GM12891 (cell line): ENCODE measurements around the gene NLK.
"Not testable (repeated sequence)": the region's sequence is repeated elsewhere in the genome, so short reads cannot be mapped to it uniquely, and the experiment has no call there.

Experiments
- DNase-seq: peaks from one replicate; pipeline ENCODE4 v3.0.0; 2011; ENCODE audit warnings: low spot score; ENCODE audit not compliant: insufficient read length
- FAIRE-seq: peaks from 2 replicates; lab custom pipeline; 2011; peaks lifted over from hg19 to GRCh38; lab: Jason Lieb, UNC
- PAX5 ChIP-seq: IDR thresholded peaks from 2 replicates; pipeline ENCODE4 v1.6.1; 2011; ENCODE audit warnings: low read length, moderate library complexity, mild to moderate bottlenecking; ENCODE audit not compliant: insufficient read depth, severe bottlenecking
- POLR2A ChIP-seq: IDR thresholded peaks from 2 replicates; pipeline ENCODE4 v1.6.1; 2011; ENCODE audit warnings: low read depth, low read length, control low read depth
- POLR2AphosphoS5 ChIP-seq: IDR thresholded peaks from 2 replicates; pipeline ENCODE4 v1.6.1; 2011; ENCODE audit warnings: low read depth, low read length, control low read depth
- POU2F2 ChIP-seq: IDR thresholded peaks from 2 replicates; pipeline ENCODE4 v1.6.1; 2011; ENCODE audit warnings: low read depth, mild to moderate bottlenecking, control low read depth, low read length, moderate library complexity
- SPI1 ChIP-seq: IDR thresholded peaks from 2 replicates; pipeline ENCODE4 v1.6.1; 2011; ENCODE audit warnings: low read depth, low read length, control low read depth
- TAF1 ChIP-seq: IDR thresholded peaks from 2 replicates; pipeline ENCODE4 v1.6.1; 2011; ENCODE audit warnings: low read depth, low read length, control low read depth

Gene NLK

GRCh38 chr17:28236033-28236653 lies 193.7 kb downstream of the NLK start:
- FAIRE-seq, DNase-seq: not testable (repeated sequence)

GRCh38 chr17:28238547-28239270 lies 196.2 kb downstream of the NLK start:
- not testable (repeated sequence) for FAIRE-seq, DNase-seq

- FAIRE-seq (no peak), DNase-seq (no peak)
- TF ChIP-seq SPI1 (no peak), POLR2AphosphoS5 (no peak), POU2F2 (no peak), TAF1 (no peak), PAX5 (no peak), POLR2A (no peak)
Measured at GRCh38 chr17:28239271-28239624, 196.8 kb downstream of the NLK start.

GRCh38 chr17:28240688-28241340 lies 198.3 kb downstream of the NLK start:
- DNase-seq = no peak
- TF ChIP-seq POU2F2 (no peak), POLR2A (no peak), TAF1 (no peak), PAX5 (no peak), POLR2AphosphoS5 (no peak), SPI1 (no peak)
- FAIRE-seq = no peak

GRCh38 chr17:28242791-28243190 lies 200.3 kb downstream of the NLK start:
- TF ChIP-seq SPI1 (no peak), POLR2A (no peak), PAX5 (no peak), POU2F2 (no peak), POLR2AphosphoS5 (no peak), TAF1 (no peak)
- DNase-seq (no peak), FAIRE-seq (no peak)

GRCh38 chr17:28243268-28243667 lies 200.8 kb downstream of the NLK start:
- FAIRE-seq, DNase-seq: not testable (repeated sequence)

GRCh38 chr17:28244446-28244845 lies 202.0 kb downstream of the NLK start:
- DNase-seq = no peak
- TF ChIP-seq POLR2A (no peak), PAX5 (no peak), TAF1 (no peak), SPI1 (no peak), POU2F2 (no peak), POLR2AphosphoS5 (no peak)
- FAIRE-seq = peak; percentile 38
